ENCODE results near the gene CCDC61.

The CCDC61 gene

DNA sequence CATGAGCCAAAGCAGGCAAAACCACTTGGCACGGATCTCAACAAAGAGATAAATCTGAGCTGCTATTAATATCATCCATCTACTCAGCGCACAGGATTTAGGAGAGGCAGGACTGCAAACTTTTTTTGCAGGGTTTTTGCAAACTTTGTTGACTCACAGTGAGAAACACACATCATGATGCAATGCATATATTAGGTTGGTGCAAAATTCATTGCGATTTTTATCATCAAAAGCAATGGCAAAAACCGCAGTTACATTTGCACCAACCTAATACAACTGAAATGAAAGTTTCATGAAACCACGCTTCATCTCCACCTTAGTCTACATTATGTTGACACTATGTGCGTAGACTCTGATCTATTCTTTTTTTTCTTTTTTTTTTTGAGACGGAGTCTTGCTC, 17.1 kb upstream of the CCDC61 start:
- H3K4me3 ChIP-seq (ENCODE audit: low read length) = no peak overlapping the region
- H3K79me2 ChIP-seq (ENCODE audit: low read length) = no peaks in the 10 kb centered on the region
- H3K27me3 ChIP-seq (replicated peaks; ENCODE audit: insufficient read depth, low read length) = peaks cover 83% of the 10 kb centered on the region
- TF ChIP-seq EZH2phosphoT487 (IDR thresholded peaks at IDR 0.05; ENCODE audit: low read length) = no peak
- TF ChIP-seq, protein P1, sequence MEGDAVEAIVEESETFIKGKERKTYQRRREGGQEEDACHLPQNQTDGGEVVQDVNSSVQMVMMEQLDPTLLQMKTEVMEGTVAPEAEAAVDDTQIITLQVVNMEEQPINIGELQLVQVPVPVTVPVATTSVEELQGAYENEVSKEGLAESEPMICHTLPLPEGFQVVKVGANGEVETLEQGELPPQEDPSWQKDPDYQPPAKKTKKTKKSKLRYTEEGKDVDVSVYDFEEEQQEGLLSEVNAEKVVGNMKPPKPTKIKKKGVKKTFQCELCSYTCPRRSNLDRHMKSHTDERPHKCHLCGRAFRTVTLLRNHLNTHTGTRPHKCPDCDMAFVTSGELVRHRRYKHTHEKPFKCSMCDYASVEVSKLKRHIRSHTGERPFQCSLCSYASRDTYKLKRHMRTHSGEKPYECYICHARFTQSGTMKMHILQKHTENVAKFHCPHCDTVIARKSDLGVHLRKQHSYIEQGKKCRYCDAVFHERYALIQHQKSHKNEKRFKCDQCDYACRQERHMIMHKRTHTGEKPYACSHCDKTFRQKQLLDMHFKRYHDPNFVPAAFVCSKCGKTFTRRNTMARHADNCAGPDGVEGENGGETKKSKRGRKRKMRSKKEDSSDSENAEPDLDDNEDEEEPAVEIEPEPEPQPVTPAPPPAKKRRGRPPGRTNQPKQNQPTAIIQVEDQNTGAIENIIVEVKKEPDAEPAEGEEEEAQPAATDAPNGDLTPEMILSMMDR (IDR thresholded peaks at IDR 0.05; ENCODE audit: low read length) = no peak
- TF ChIP-seq EZH2 (optimal IDR thresholded peaks at IDR 0.05; ENCODE audit: low read depth, low read length) = no peak
- no peaks in the 10 kb centered on the region for H3K36me3 ChIP-seq (replicated peaks; ENCODE audit: insufficient read depth, low read length)
- H3K4me2 ChIP-seq (ENCODE audit: low read depth, low read length) = no peak overlapping the region
- no peak overlapping the region for H3K9ac ChIP-seq (ENCODE audit: low read length)
- H3F3A ChIP-seq (ENCODE audit: insufficient read depth, low read length) = no peaks in the 10 kb centered on the region
- no peaks in the 10 kb centered on the region for H4K20me1 ChIP-seq (ENCODE audit: insufficient read depth, low read length)
- no peak overlapping the region for H3K27ac ChIP-seq (ENCODE audit: low read length)
- H3K9me2 ChIP-seq (replicated peaks; ENCODE audit: insufficient read depth, low read length) = no peaks in the 10 kb centered on the region
- no peaks in the 10 kb centered on the region for H3K9me3 ChIP-seq (replicated peaks; ENCODE audit: insufficient read depth, low read length)
- no peak overlapping the region for H2AFZ ChIP-seq (ENCODE audit: low read length)
- H3K4me1 ChIP-seq (ENCODE audit: low read length) = no peaks in the 10 kb centered on the region
- no peak for DNase-seq

DNA sequence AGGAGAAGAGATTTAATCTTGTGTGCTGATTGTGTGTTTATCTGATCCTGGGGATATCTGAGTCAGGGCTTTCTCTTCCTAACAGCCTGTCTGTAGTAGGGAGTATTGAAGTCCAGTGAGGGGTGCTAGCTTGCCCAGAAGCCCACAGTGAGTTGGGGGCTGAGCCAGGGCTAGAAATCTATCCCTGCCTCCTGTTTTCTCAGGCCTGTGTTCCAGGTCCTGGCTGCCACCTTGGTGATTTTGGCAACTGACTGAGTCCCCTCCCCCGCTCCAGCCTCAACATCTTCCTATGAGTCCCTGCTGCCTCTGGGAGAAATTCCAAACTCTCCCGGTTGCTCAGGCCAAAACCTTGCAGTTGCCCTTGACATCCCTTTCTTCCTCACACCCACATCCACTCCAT, 13.9 kb upstream of the CCDC61 start:
- Histone ChIP-seq H3K9me3 (replicated peaks; ENCODE audit: insufficient read depth, low read length) (no peaks in the 10 kb centered on the region), H3K4me3 (ENCODE audit: low read length) (no peak overlapping the region), H3K4me2 (ENCODE audit: low read depth, low read length) (no peak overlapping the region), H3K9me2 (replicated peaks; ENCODE audit: insufficient read depth, low read length) (no peaks in the 10 kb centered on the region), H3K4me1 (ENCODE audit: low read length) (no peaks in the 10 kb centered on the region), H4K20me1 (ENCODE audit: insufficient read depth, low read length) (no peaks in the 10 kb centered on the region), H3K27ac (ENCODE audit: low read length) (no peak overlapping the region), H3K9ac (ENCODE audit: low read length) (no peak overlapping the region), H3F3A (ENCODE audit: insufficient read depth, low read length) (no peaks in the 10 kb centered on the region), H3K36me3 (replicated peaks; ENCODE audit: insufficient read depth, low read length) (no peaks in the 10 kb centered on the region), H3K79me2 (ENCODE audit: low read length) (no peaks in the 10 kb centered on the region), H2AFZ (ENCODE audit: low read length) (no peak overlapping the region), H3K27me3 (replicated peaks; ENCODE audit: insufficient read depth, low read length) (peaks cover 82% of the 10 kb centered on the region)
- no peak for TF ChIP-seq EZH2phosphoT487 (IDR thresholded peaks at IDR 0.05; ENCODE audit: low read length)
- TF ChIP-seq, protein P1 (IDR thresholded peaks at IDR 0.05; ENCODE audit: low read length) = no peak
- no peak for TF ChIP-seq EZH2 (optimal IDR thresholded peaks at IDR 0.05; ENCODE audit: low read depth, low read length)
- no peak for DNase-seq

DNA sequence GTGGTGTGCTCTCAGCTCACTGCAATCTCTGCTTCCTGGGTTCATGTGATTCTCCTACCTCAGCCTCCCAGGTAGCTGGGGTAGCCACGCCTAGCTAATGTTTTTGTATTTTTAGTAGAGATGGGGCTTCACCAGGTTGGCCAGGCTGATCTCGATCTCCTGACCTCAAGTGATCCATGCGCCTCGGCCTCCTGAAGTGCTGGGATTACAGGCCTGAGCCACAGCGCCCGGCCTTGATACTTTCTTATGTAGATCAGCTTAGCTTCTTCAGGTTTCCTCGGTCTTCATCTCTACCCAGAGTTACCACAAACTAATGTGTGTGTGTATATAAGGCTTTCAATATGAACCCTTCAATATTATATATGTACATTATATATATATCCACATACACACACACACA, 9.9 kb upstream of the CCDC61 start:
- Histone ChIP-seq H3K36me3 (replicated peaks; ENCODE audit: insufficient read depth, low read length) (no peaks in the 10 kb centered on the region), H3K9ac (ENCODE audit: low read length) (no peak overlapping the region), H3K9me3 (replicated peaks; ENCODE audit: insufficient read depth, low read length) (no peaks in the 10 kb centered on the region), H2AFZ (ENCODE audit: low read length) (no peak overlapping the region), H3K4me1 (ENCODE audit: low read length) (no peaks in the 10 kb centered on the region), H4K20me1 (ENCODE audit: insufficient read depth, low read length) (no peaks in the 10 kb centered on the region), H3K4me2 (ENCODE audit: low read depth, low read length) (no peak overlapping the region), H3K4me3 (ENCODE audit: low read length) (no peak overlapping the region), H3F3A (ENCODE audit: insufficient read depth, low read length) (no peaks in the 10 kb centered on the region), H3K9me2 (replicated peaks; ENCODE audit: insufficient read depth, low read length) (no peaks in the 10 kb centered on the region), H3K27me3 (replicated peaks; ENCODE audit: insufficient read depth, low read length) (peaks cover 81% of the 10 kb centered on the region), H3K27ac (ENCODE audit: low read length) (no peak overlapping the region), H3K79me2 (ENCODE audit: low read length) (no peaks in the 10 kb centered on the region)
- no peak for DNase-seq
- TF ChIP-seq, protein P1 (IDR thresholded peaks at IDR 0.05; ENCODE audit: low read length) = no peak
- TF ChIP-seq EZH2 (optimal IDR thresholded peaks at IDR 0.05; ENCODE audit: low read depth, low read length) (no peak), EZH2phosphoT487 (IDR thresholded peaks at IDR 0.05; ENCODE audit: low read length) (no peak)

Measured in MM.1S (cell line).